Measurements from ENCODE around the gene RESP18.

DNA sequence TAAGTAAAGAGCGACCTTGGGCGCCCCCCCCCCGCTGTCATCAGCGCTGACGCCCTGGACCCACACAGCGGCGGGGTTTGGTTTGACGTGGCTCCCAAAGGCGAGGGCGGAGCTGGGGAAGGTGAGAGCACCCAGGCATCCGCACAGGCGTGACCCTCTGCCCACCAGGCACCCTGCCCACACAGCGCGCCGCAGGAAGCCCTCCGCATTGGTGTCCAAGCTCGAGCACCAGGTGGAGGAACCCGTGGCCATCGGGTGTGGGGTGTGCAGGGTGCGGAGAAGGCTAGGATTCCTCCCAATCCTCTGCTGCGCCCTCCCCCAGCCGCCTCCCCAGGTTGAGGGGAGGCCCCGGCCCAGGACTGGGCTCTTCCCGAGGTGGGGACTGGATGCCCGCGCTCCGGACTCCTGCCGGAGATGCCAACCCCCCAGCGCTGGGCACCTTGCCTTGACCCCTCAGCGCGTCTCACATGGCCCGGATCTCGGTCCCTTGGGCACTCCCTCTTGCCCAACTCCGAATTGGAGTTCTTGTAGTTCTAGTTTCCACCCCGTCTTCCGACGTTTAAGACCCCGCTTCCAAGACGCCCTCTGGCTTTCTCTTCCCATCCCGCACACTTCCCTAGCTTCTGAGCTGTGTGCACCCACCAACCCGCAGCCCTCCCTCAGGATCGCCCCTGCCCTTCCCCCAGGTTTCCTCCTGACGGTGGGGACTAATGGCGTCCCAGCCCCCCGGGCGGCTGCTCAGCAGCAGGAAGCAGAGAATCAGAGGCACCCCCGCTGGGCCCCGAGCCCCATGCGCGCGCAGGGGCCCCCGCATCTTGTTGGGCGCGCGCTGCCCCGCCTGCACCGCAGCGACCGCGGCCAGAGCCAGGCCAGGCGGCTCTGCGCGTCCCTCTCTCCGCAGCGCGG, 25.9 kb upstream of the RESP18 start:
- TF ChIP-seq, protein P1, sequence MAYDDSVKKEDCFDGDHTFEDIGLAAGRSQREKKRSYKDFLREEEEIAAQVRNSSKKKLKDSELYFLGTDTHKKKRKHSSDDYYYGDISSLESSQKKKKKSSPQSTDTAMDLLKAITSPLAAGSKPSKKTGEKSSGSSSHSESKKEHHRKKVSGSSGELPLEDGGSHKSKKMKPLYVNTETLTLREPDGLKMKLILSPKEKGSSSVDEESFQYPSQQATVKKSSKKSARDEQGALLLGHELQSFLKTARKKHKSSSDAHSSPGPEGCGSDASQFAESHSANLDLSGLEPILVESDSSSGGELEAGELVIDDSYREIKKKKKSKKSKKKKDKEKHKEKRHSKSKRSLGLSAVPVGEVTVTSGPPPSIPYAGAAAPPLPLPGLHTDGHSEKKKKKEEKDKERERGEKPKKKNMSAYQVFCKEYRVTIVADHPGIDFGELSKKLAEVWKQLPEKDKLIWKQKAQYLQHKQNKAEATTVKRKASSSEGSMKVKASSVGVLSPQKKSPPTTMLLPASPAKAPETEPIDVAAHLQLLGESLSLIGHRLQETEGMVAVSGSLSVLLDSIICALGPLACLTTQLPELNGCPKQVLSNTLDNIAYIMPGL (CRISPR knock-in tag; IDR thresholded peaks at IDR 0.05; ENCODE audit: borderline replicate concordance): no peak
- TF ChIP-seq RFX5 (IDR thresholded peaks at IDR 0.05) (no peak), POLR2A (IDR thresholded peaks at IDR 0.05; ENCODE audit: low read length) (no peak), KDM1A (IDR thresholded peaks at IDR 0.05; ENCODE audit: low read depth) (no peak), JUN (IDR thresholded peaks at IDR 0.05) (no peak), RAD21 (conservative IDR thresholded peaks at IDR 0.05 in 1 of 2, IDR thresholded peaks at IDR 0.05 in 1 of 2) (no peak), ZFP36 (IDR thresholded peaks at IDR 0.05; ENCODE audit: borderline replicate concordance, partially characterized antibody) (no peak), NPAS2 (CRISPR knock-in tag; IDR thresholded peaks at IDR 0.05; ENCODE audit: borderline replicate concordance) (no peak), ZSCAN20 (CRISPR knock-in tag; IDR thresholded peaks at IDR 0.05) (no peak), MAZ (IDR thresholded peaks at IDR 0.05; ENCODE audit: borderline replicate concordance, low read depth, low read length) (no peak), MAFK (IDR thresholded peaks at IDR 0.05; ENCODE audit: partially characterized antibody) (no peak)
- TF ChIP-seq, protein P2, sequence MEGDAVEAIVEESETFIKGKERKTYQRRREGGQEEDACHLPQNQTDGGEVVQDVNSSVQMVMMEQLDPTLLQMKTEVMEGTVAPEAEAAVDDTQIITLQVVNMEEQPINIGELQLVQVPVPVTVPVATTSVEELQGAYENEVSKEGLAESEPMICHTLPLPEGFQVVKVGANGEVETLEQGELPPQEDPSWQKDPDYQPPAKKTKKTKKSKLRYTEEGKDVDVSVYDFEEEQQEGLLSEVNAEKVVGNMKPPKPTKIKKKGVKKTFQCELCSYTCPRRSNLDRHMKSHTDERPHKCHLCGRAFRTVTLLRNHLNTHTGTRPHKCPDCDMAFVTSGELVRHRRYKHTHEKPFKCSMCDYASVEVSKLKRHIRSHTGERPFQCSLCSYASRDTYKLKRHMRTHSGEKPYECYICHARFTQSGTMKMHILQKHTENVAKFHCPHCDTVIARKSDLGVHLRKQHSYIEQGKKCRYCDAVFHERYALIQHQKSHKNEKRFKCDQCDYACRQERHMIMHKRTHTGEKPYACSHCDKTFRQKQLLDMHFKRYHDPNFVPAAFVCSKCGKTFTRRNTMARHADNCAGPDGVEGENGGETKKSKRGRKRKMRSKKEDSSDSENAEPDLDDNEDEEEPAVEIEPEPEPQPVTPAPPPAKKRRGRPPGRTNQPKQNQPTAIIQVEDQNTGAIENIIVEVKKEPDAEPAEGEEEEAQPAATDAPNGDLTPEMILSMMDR (IDR thresholded peaks at IDR 0.05): no peak

All from A549 (cell line).